Ovary (tissue), 9 donors: ENCODE results near the gene SEMA3G. TPM values are rescaled to one million over a fixed set of nuclear protein-coding genes. Genes with fewer than 3 reads are reported as not detected.

Experiments
- DNase-seq, 5 donors: peaks; one replicate each; pipeline ENCODE4 v3.0.0-alpha.2; 2019 to 2020
- H3K27ac ChIP-seq, 2 donors: fragments of 200-600 bp; one replicate each; pipeline versions ENCODE4 v1.5.1 to v1.8.0; 2019 to 2022
- H3K27me3 ChIP-seq: fragments of 200-600 bp; one replicate; pipeline ENCODE4 v1.8.0; 2022
- H3K36me3 ChIP-seq: fragments of 200-600 bp; sonication (generic); one replicate; pipeline ENCODE4 v1.5.1; 2019
- H3K4me1 ChIP-seq: one replicate; pipeline ENCODE4 v1.8.1; 2013; ENCODE audit warnings: mild to moderate bottlenecking, moderate library complexity; ENCODE audit not compliant: insufficient read depth
- H3K4me3 ChIP-seq: fragments of 200-600 bp; sonication (generic); one replicate; pipeline ENCODE4 v1.5.1; 2017
- H3K9me3 ChIP-seq, 2 donors: fragments of 200-600 bp in 1 of 2; sonication (generic) in 1 of 2; one replicate each; pipeline versions ENCODE4 v1.5.1 to v1.8.1; 2013 to 2019; ENCODE audit warnings: mild to moderate bottlenecking in 1 of 2, moderate library complexity in 1 of 2
- CTCF ChIP-seq, 3 donors: fragments of 450-650 bp in 2 of 3; fragments of 200-600 bp in 1 of 3; IDR thresholded peaks; one replicate each; pipeline versions ENCODE4 v1.5.1 to v1.8.0; 2016 to 2022; ENCODE audit warnings: antibody characterized with exemption in 3 of 3, mild to moderate bottlenecking in 1 of 3
- EP300 ChIP-seq: sonication (generic); formaldehyde crosslinking; IDR thresholded peaks from one replicate; pipeline ENCODE4 v1.6.1; 2017; ENCODE audit warnings: antibody characterized with exemption
- POLR2A ChIP-seq: fragments of 450-650 bp; IDR thresholded peaks from one replicate; pipeline ENCODE4 v1.6.1; 2017; ENCODE audit warnings: antibody characterized with exemption, mild to moderate bottlenecking, moderate library complexity
- WGBS, 3 donors: extraction: QIAGEN DNeasy Blood & Tissue Kit in 1 of 3; methylation state at CpG; one replicate each; pipeline versions ENCODE4 v1.1.5 to v1.1.7; 2013 to 2017; 5-methylcytosine and 5-hydroxymethylcytosine counted together
- intact Hi-C, 4 donors: fragments of 100-400 bp; cut with DNase I; formaldehyde crosslinking; loops; one replicate each; pipeline versions ENCODE4 v1.11.0 to v1.15.1; 2022 to 2023
- polyA plus RNA-seq, 2 donors: library from polyadenylated mRNA; stranded (reverse); fragments of 200-250 nt in 1 of 2; fragments of 350-450 nt in 1 of 2; fragmentation: Illumina TruSeq in 1 of 2; extraction: RNeasy Lipid Tissue Mini Kit (QIAGEN cat#74804) in 1 of 2; gene quantifications; one replicate each; pipeline ENCODE4 v1.2.3, GENCODE V29; 2013 to 2014
- total RNA-seq, 7 donors: library from RNA; depleted of rRNA in 2 of 7; stranded (reverse); fragments of >200 nt in 2 of 7; fragmentation: NEBNext Ultra II Directional in 3 of 7; extraction: Animal tissue kit (Norgen Biotek cat#: 25700) in 3 of 7; gene quantifications; one replicate each; pipeline versions ENCODE4 v1.1.0 to v1.2.4, GENCODE V29; 2016 to 2023
- donor health status: DM: no; HTN: no; CAD: no; lungs with moderate emphysema.
- donor health status: DM: no; HTN: no; CAD: no.
- donor health status: Bipolar disorder and iron deficiency.
- donor health status: DM: yes; HTN: yes; CAD: no.
- donor health status: DM: no; HTN: no; CAD: no.
- donor health status: DM: yes; HTN: yes; CAD: no.

Gene SEMA3G
- total and polyA plus RNA-seq, 9 donors: 1.5 to 12.3 (median 4.6) TPM

GRCh38 chr3:52487788-52488691 is 43.1 kb upstream of the SEMA3G start:
- no peak for DNase-seq
- intact Hi-C loops: no loop called here
- Histone ChIP-seq H3K9me3 (no peaks in the 10 kb centered on the region), H3K36me3 (peaks cover 2% of the 10 kb centered on the region), H3K27ac (no peak overlapping the region), H3K27me3 (no peaks in the 10 kb centered on the region), H3K4me3 (no peak overlapping the region), H3K4me1 (peaks cover 18% of the 10 kb centered on the region)
- WGBS, 3 donors: 95 to 96% (median 96%) methylated on average over 58 to 59 of the region's 59 CpGs
- no peak for TF ChIP-seq EP300
- TF ChIP-seq CTCF (IDR thresholded peaks at IDR 0.05): no peak
- no peak for TF ChIP-seq POLR2A

DNA sequence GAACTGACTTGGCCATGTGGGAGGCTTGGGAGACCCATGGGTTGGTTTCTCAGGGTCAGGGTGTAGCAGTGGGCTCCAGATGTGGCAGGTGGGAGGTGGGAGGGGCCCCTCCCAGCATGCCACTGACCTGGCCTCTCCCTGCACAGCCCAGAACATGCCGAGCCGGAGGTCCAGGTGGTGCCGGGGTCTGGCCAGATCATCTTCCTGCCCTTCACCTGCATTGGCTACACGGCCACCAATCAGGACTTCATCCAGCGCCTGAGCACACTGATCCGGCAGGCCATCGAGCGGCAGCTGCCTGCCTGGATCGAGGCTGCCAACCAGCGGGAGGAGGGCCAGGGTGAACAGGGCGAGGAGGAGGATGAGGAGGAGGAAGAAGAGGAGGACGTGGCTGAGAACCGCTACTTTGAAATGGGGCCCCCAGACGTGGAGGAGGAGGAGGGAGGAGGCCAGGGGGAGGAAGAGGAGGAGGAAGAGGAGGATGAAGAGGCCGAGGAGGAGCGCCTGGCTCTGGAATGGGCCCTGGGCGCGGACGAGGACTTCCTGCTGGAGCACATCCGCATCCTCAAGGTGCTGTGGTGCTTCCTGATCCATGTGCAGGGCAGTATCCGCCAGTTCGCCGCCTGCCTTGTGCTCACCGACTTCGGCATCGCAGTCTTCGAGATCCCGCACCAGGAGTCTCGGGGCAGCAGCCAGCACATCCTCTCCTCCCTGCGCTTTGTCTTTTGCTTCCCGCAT is 42.3 kb upstream of the SEMA3G start:
- WGBS, 3 donors: 89 to 93% (median 92%) methylated on average over 31 of the region's 31 CpGs
- H3K27ac ChIP-seq: no peak overlapping the region

DNA sequence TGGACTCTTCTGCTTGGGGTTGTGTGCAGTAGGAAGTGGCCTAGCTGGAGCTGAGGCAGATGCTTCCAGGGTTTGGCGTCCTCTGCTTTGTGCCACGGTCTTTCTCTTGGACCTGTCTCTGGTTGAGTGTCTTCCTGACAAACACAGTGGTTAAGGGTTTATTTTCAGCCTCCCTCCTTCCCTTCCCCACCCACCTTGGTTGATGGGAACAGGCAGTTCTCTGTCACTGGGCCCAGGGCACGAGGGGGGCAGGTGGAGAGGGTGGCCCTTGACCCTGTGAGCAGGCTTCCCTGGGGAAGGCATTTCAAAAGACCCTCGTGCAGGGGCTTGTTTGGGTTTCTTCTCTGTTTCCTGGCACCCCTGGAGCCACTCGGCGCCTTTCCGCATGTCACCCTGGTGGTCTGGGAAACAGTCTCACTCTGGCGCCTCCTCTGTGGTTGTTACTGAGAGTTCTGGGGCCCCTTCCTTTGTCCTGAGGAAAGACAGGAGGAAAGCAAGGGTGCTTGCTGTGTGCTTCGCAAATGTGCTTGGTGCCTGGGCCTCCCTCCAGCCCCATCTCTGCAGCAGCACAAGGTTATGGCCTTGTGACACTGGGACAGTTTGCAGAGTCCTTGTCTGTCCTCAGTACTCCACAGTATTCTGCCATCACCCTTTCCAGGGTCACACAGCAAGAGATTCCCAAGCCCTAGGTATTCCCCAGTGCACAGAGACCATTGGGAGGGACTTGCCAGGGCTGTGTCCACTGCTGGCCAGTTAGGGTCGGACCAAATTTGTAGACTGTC is 40.0 kb upstream of the SEMA3G start:
- Histone ChIP-seq H3K4me1 (peaks cover 31% of the 10 kb centered on the region), H3K4me3 (no peak overlapping the region), H3K27ac (peak overlapping the region in 1 of 2 donors; percentile 48), H3K27me3 (no peaks in the 10 kb centered on the region), H3K9me3 (no peaks in the 10 kb centered on the region), H3K36me3 (peaks cover 2% of the 10 kb centered on the region)
- no peak for TF ChIP-seq CTCF (IDR thresholded peaks at IDR 0.05)
- TF ChIP-seq POLR2A: no peak
- TF ChIP-seq EP300: no peak
- DNase-seq: no peak
- WGBS, 3 donors: 57 to 63% (median 60%) methylated on average over 10 of the region's 10 CpGs
- intact Hi-C loops: no loop called here

More for the DNA sequence above, 42.3 kb upstream of the SEMA3G start:
- H3K36me3 ChIP-seq: peaks cover 2% of the 10 kb centered on the region
- no peak for DNase-seq
- H3K9me3 ChIP-seq: no peaks in the 10 kb centered on the region
- no peaks in the 10 kb centered on the region for H3K27me3 ChIP-seq
- intact Hi-C loops: no loop called here
- no peak overlapping the region for H3K4me3 ChIP-seq
- peaks cover 18% of the 10 kb centered on the region for H3K4me1 ChIP-seq
- TF ChIP-seq POLR2A: no peak
- no peak for TF ChIP-seq CTCF (IDR thresholded peaks at IDR 0.05)
- TF ChIP-seq EP300: no peak
